Epidermal melanocyte (primary cell): ENCODE measurements around the gene REV1.

Source experiments
- DNase-seq: peaks from one replicate; pipeline ENCODE4 v3.0.0; 2011; ENCODE audit warnings: low spot score; ENCODE audit not compliant: insufficient read length

REV1 gene

GRCh38 chr2:99451280-99451679 lies 38.5 kb downstream of the REV1 start:
- no peak for DNase-seq

GRCh38 chr2:99450199-99450598 lies 39.6 kb downstream of the REV1 start:
- DNase-seq = no peak

- no peak for DNase-seq
These were observed 41.3 kb downstream of the REV1 start for GRCh38 chr2:99448556-99448955.

GRCh38 chr2:99445065-99445464 lies 44.8 kb downstream of the REV1 start:
- DNase-seq = no peak

DNA sequence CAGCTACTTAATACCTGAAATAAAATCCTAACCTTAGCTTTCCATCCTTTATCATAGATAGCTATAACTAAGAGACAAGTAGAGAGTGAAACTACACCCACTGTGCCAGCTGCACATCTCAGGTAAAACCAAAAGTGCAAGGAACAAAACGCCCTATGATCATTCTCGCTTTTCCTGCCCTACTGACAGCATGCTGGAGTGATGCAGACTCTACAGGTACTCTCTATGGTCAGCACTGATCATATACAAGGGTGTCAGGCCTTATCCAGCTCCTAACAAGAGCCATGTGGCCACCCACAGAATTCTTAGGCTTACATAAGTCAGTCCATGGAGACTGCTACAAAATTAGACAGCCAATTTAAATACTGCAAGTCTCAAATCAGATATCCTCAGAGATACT lies 45.6 kb downstream of the REV1 start:
- no peak for DNase-seq

DNA sequence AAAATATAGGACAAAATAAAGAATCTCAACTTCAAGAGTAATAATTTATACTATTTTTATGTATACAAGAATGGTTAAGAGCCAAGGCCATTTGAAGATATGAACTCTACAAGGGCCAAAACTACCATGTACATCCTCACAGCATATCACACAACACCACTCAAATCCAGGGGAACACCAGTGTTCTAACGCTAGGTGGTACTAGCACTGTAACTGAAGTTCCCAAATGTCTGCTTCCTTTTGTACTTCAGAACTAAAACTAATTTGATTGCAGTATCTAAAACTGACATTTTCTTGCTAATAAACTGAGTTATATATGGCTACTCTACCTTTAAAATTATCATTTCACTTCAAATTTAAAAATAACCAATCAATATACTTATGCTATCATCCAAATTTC lies 47.0 kb downstream of the REV1 start:
- no peak for DNase-seq

GRCh38 chr2:99439971-99440505 lies 49.8 kb downstream of the REV1 start:
- no peak for DNase-seq

DNA sequence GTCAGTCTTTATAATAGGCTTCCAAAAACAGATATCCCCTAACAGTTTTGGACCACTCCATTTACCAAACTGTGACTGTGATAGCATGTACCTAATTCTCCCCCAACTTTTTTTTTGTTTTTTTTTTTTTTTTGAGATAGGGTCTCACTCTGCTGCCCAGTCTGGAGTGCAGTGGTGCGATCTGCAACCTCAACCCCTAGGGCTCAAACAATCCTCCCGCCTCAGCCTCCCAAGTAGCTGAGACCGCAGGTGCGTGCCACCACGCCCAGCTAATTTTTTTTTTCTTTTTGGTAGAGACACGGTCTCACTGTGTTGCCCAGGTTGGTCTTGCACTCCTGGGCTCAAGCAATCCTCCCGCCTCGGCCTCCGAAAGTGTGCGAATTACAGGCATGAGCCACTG lies 52.9 kb downstream of the REV1 start:
- DNase-seq = no peak

- DNase-seq = no peak
These were observed 56.5 kb downstream of the REV1 start for GRCh38 chr2:99433340-99433739.

DNA sequence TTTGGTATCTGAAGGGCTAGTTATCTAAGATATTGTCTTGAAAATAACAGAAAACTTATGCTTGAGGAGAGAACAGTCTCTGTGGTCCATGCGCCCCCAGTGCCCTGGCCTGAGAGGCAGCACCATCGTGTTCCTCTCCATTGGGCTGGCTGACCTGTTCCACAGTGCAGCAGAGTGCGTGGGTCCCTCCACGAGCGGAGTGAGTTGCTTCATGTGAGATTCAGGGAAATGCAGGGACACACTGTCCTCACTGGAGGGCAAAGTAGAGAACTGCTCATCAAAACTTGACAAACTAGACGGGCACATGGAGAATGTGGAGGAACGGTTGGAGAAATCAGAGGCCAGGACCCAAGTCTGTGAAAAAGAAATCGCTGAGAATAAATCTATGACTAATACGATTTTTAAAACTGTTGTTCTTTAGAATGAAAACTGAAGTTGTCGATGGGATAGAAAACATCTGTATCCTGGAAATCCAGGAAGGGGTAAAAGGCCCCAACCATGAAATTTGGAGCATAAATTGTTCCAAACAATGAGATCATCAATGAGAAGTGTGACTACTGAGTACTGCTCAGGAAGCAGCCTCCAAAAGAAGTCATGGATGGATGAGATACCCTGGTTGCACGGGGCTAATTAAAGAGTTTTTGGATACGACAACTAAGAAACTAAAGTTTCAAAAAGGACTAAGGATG lies 58.1 kb downstream of the REV1 start:
- DNase-seq = no peak

GRCh38 chr2:99430614-99431291 lies 59.1 kb downstream of the REV1 start:
- DNase-seq = no peak

- no peak for DNase-seq
These were observed 64.8 kb downstream of the REV1 start for GRCh38 chr2:99425022-99425421.

DNA sequence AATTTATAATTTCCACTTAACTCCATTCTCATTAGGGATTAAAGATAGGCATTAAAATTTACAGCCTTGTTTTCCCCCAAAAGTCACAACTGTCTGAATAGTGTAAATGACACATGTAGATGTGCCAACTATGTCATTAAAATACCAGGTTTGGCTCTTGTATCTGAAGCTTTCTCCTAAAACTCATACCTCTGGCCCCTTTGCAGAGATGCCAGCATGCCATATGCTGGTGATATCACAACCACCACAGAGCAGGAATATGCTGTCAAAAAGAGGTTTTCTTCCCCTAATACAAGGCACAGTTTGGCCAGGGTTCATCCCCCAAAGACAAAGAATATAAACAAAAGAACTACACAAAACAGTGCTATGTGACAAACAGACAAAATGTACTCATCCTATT lies 65.4 kb downstream of the REV1 start:
- DNase-seq = no peak

DNA sequence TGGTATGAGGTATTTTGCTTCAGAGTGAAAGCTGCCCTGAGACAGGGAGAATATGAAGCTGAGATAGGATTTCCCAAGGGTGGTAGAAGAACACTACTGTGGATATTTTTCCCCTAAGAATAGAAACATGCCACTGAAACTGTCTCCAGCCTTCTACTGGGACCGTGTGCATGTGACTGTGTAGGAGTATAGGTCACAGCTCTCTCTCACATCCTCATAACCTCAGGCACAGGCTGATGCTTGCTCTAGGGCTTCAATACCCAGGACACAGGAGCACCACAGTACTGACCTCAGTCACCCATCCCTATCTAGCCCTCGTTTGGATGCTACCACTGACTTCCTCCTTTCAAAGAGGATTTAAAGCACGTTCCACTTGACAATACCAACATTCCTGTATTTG lies 67.2 kb downstream of the REV1 start:
- DNase-seq = no peak

DNA sequence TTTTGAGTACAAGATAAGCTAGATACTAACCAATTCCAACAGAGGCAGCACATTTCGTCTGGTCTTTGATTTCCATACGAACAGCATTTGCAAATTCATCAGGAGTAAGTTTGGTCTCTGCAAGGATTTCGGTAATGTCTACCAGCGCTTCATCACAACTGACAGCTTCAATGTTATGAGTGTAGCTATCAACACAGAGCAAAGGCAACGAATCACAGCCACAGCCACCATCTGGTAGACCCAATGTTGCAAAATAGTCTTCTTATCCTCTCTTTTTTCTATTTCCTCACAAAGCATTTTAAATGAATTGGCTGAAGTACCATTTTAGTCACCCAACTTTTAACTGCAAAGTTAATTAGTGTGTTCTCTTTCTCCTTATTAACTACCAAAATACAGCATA lies 68.3 kb downstream of the REV1 start:
- DNase-seq = no peak

GRCh38 chr2:99420751-99421299 lies 69.0 kb downstream of the REV1 start:
- DNase-seq = no peak

GRCh38 chr2:99420031-99420430 lies 69.8 kb downstream of the REV1 start:
- DNase-seq = no peak

- no peak for DNase-seq
These were observed 72.4 kb downstream of the REV1 start for GRCh38 chr2:99417396-99417795.

- no peak for DNase-seq
These were observed 75.3 kb downstream of the REV1 start for GRCh38 chr2:99414566-99414965.

DNA sequence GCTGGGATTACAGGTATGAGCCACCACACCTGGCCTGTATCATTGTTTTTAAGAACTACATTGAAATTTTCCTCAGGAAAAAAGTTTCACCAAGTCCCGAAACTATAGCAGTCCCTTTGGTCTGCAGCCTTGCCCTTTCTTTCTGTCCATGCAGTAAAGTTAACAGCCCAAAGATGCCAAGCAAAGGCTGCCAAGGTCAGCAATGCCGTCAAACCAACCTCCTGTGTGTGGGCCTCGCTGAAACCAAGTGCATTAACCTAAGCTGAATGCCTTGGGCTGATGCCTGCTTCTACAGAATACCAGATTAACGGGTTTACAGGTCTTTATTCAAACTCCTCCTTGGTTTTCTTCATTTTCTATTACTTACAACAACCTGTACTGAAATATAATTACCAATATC lies 79.5 kb downstream of the REV1 start:
- DNase-seq = no peak

DNA sequence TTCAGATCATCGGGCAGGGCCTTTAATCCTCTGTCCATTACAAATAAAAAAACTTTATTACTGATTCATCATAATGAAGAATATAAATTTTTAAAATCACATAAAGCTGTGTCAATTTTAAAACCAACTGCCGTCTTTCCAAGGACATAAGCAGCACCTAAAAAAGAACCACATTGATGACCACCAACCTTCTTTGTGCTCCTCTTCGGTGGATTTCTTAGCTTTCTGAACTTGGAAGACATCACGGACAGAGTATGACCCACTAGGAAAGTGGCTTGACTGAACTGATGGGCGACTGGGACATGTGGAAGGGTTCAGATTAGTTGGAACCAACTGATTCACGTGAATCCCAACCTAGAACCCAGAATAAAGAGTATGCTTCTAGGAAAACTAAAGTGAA lies 83.7 kb downstream of the REV1 start:
- no peak for DNase-seq

- no peak for DNase-seq
These were observed 84.8 kb downstream of the REV1 start for GRCh38 chr2:99404797-99405669.
